A549 treated with ZK216348 at 1 μM for 4 hours (cell line): ENCODE data around the gene STYXL2. TPM values are rescaled to one million over a fixed set of nuclear protein-coding genes. Genes with fewer than 3 reads are reported as not detected.

Source experiments
- total RNA-seq: library from RNA; stranded (reverse); fragments of 200-300 nt; extraction: Qiagen RNA extraction; gene quantifications from 5 replicates; pipeline ENCODE4 v1.2.3, GENCODE V29; 2022; ENCODE audit warnings: low read depth

Gene STYXL2
- not detected in 5 replicates for total RNA-seq

GRCh38 chr1:167093846-167094516, at the start of gene STYXL2:
Gene STYXL2, plus strand, starts transcription at chr1:167094075. Its CDS starts 775 bp downstream, at chr1:167094850.

GRCh38 chr1:167090314-167090942, 3.4 kb upstream of the STYXL2 start, which contains the start of gene GPA33:
Gene GPA33, minus strand, starts transcription at chr1:167090377. Its CDS starts 90 bp downstream, at chr1:167090287.

Other genes with a start within 250 kb of the STYXL2 start
- 8.7 to 12.9 TPM (median 12.2 TPM) in 5 replicates for gene TADA1, start 217.8 kb upstream of the STYXL2 start, total RNA-seq
- 0.02 TPM in 1 of 5 replicates, not detected in the others for gene ILDR2, start 118.5 kb upstream of the STYXL2 start, total RNA-seq
- not detected in 5 replicates for gene MAEL, start 104.8 kb upstream of the STYXL2 start, total RNA-seq
- gene GPA33, start 3.7 kb upstream of the STYXL2 start, total RNA-seq = not detected in 5 replicates
- 2.3 to 4.2 TPM (median 3.4 TPM) in 5 replicates for gene POU2F1, start 126.8 kb downstream of the STYXL2 start, total RNA-seq